GM23338 (cell line): ENCODE results near the gene ALMS1.

Experiments used
- EZH2 ChIP-seq: fragments of 200-600 bp; sonication (generic); IDR thresholded peaks from one replicate; pipeline ENCODE4 v1.8.0; 2017; ENCODE audit warnings: antibody characterized with exemption, mild to moderate bottlenecking, low read depth; ENCODE audit not compliant: unreplicated experiment
- ZNF114 ChIP-seq: fragments of 250-450 bp; sonication (Bioruptor Pico); IDR thresholded peaks from 2 replicates; pipeline ENCODE4 v1.5.0; 2020; ENCODE audit warnings: mild to moderate bottlenecking, moderate library complexity

- TF ChIP-seq ZNF114 (no peak), EZH2 (no peak)
These were observed 208.0 kb downstream of the ALMS1 start for GRCh38 chr2:73593680-73594079.
